CMK (cell line): ENCODE measurements around the gene LHX2.
A peak's percentile ranks its signal among the peaks of the same experiment; 100 is the strongest.

Experiments used
- DNase-seq: peaks from one replicate; pipeline ENCODE4 v3.0.0-alpha.2; 2010; ENCODE audit warnings: low read depth

Gene LHX2

DNA sequence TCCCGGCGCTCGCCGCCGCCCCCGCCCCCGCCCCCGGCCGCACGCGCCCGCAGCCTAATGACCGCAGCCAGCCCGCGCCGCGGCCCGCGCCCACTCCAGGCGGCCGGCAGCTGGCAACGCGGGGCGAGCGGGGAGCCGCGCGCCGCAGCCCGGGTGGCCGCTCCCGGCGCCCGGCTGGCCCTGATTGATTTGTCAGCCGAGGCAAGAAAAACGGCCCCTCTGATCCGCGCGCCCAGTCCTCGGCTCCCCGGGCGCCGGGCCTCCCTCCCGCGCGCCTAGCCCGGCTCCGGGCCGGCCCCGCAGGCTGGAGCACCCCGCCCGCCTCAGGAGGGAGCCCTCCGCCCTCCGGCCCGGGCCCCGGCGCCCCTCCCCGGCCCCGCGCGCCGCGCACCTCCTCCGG, 11.9 kb upstream of the LHX2 start:
- no peak for DNase-seq

DNA sequence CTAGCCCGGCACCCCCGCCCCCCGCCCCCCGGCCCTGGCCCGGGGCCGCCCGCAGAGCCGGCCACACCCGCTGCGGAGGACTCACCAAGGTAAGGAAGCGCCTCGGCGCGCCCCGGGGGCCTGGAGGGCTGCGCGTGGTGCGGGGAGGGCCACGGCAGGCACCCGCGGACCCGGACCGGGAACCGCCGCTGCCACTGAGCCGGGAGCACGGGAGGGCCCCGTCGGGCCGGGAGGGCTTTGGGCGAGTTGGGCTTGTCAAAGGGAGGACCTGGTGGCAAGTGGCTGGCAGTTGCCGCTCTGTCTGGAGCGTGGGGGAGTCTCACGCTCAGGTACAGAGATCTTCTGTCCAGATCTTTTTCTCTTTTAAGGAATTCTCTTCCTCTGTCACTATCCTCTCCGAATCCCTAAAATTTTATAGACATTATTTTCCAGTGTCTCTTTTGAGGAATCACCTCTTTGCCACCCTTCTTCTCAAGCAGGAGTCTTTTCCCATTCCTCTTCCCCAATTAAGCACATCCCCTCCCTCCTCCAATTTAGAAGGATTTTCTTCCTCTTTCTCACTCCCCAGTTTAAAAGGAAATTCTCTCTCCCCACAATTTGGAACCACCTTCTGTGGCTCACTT, 11.3 kb upstream of the LHX2 start:
- DNase-seq, result no peak

DNA sequence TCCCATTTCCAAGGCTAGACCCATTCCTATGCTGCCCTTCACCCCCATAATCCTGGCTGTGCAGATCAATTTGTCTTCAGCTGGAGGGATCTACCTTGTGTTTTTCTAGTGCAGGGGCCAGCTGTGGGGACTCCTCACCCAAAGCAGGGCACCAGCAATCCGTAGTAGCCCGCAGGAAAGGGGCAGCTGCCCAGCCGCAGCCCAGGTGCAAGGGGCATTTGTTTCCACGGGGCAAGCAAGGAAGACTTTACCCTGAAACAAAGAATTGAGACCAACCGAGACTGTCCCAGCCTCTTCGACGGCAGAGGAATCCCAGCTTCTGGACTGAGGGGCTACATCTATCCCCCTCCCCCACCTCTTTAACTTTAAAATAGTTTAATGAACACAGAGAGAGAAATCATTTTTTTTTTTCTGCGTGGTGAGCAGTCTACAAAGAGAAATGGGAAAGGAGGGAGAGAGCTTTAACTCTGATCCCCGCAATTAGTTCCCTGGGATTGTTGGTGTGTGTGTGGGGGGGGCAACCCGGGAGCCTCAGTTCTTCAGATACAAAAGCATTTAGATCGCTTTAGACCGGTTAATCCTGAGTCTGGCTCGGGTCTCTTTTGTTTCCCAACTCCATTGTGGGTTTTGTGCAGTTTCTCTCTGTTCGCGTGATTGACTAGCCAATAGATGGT, 10.6 kb upstream of the LHX2 start:
- DNase-seq, result no peak

DNA sequence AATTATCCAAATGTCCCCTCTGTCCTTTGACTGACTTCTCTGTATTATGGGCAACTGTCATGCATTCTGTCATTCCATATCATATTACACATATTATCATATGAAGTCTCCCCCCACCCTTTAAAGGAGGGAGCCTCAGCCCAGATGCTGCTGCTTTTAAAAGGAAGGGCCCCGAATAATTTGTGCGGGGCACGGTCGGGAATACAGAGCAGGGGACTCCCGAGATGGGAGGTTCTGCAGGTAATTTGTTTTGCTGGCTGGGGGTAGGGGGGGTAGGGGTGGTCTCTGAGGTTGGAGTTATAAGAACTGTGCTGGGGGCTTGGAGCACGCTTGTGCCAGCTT, 10.1 kb upstream of the LHX2 start:
- no peak for DNase-seq

DNA sequence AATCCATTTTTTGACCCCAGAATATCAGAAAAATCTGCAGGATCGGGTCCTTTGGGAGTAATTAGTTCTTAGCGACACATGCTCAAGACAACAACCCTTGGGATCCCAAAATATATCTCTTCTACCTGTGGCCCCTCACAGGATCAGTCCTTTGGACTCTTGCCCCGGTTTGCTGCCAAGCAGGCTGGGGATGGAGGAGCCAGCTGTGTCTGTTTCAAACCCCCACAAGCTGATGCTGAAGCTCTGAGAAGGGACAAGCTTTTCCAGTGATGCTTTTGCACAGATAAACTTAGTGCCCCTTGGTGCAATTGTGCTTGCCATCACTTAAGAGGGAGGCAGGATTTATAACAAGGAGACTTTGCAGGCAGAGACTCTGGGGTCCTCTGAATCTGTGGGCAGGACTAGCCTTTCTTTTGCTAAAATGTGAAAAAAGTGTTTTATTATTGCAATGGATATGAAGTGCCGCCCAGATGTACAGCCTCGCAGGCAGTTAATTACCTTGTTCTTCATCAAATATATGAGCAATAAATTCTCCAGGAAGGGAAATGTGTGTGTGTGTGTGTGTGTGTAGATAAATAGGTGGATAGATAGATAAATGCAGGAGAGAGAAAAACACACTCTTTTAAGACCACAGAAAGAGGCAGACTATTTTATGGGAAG, 9.6 kb upstream of the LHX2 start:
- DNase-seq, result no peak

DNA sequence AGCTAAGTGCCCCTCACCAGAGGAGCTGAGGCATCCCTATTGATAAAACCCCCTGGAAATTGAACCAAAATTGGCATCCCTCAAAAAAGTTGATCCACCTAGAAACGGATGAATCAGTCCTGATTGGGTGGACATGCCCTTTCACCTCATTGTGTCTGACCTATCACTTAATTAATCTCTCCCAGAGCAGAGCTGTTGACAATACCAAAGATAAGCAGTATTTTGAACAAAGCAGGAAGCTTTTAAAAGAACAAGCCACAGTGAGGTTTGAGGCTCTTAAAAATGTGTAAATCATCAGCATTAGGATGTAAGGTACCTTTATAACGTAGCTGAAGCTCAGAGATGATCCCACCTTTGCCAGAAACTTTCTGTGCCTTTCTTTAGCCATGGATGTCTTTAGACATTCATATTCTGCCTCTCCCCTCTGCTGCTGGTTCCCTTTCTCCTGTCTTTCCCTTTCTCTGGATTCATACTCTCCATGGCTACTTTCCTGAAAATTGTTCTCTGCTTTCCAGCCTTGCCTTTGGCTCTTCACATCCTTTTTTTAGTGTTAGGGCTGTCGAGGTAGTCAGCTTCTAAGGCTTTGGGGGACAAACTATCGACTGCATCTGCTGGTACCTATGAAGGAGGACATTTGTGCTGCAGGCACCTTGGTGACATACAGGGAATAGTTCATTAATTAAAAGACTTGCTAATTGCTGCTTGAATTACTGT, 7.8 kb upstream of the LHX2 start:
- no peak for DNase-seq

DNA sequence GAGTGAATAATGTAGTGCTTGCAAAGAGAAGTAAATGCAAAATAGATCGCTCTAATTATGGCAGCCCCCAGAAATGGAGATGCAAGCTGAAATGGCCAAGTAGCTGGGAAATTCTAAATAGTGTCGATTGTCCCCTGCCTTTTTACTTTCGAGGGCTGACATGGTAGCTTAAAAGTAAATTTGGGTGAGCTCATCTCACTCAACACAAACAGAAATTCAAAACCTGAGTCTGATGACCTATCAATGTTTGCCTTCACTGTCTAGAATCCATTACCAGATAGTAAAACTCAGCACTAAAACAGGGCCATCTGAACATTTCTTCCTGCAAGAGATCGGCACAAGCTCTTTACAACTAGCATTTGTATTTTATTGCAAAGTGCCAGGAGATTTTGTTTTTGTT, 7.0 kb upstream of the LHX2 start:
- no peak for DNase-seq

DNA sequence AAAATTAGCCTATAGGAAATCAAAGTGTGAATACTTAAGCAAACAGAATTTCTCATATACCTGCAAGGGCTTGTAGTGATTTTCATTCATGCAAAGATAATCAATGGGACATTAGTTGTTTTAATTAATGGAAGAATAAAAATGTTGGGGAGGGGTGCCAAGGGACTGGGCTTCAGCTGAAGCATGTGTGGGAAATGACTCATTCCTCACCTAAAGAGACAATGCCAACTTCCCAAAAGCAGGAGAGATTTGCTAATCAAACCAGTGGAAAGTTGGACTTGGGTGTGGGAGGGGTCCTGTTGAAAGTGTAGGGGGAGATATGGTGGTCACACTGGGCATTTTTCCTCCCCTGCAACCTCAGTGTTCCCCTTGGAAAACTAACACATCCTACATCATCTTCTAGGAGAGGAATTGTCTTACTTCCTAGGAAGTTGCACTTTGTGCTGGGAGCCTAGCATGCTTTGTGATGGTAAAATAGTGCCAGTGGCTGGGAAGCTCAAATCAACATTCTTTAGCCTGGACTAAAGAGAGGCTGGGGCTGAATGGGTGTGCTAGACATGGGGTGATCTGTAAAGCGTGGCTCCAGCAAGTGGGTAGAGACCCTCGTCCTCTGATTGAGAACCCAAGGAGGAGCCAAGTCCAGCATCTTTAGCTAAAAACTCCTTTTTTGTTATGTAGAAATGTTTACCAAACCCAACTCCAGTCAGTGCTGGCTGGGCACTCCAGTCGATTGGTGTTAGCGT, 6.4 kb upstream of the LHX2 start:
- no peak for DNase-seq

DNA sequence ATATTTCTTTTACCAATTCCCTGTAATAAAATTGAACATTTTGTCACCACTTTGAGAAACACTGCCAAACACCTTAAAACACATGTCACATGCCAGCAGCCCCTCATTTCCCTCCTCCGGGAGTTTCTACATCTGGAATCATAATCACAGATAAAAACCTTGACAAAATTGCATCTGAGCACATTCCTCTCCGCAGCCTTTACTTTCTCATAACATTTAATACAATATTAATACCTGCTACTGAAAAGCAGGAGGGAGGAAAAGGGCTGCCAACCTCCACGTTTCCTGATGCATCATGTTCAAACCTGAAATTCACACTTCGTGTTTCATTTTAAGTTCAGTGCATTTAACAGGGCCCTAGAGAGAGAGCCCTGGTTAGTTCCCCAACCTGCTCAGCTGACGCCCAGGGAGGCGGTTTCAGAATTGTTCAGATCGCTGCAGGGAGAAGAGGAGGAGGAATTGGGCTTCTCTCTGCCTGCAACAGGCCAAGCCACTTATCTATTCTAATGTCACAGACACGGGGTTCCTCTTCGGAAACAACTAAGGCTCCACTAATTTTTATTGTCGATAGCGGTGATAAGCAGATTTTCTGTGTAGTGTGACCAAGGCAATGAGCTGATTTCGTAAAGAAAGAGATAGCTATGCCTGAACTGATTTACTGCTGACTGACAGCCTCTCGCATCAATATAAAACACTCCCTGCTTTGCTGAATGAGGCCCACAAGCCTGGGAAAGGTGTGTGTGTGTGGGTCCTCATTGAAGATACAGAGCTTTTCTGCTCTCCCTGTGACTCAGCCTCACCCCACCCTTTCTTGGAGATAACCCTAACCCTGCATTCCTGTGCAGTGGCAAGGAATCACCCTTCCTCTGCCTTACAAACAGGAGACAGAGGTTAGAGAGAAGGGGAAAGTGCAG, 4.9 kb upstream of the LHX2 start:
- DNase-seq, result peak; percentile 53

DNA sequence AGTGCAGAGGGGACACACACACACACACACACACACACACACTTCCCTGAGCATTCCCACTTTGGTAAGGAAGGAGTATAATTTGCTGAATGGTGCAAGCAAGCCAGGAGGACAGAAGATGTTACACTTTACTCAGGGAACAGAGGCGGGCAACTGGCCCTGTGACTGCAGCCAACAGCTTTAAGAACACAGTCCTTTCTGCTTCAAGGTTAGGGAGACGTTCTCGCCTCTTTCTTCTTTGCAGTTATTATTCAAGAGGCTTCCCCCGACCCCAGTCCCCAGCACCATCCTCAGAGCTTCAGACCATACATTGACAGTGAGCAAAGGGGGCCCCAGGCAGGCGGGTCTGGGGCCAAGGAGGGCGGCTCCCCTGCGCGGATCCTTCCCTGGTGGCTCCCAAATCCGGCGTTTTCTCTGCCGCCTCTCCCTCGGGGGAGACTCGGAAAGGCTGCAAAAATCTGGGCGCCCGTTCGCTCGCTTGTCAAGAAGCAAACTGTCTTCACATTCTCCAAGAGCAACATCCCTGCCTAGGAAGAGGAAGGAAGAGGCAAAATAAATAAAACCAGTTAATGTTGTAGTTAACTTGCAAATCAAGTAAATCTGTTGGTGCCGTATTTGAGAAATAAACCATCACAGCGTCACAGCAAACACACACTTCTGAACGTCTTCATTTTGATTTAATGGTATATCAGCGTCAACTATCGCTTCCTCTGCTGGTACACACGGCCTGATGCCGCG, 3.8 kb upstream of the LHX2 start:
- DNase-seq, result no peak

DNA sequence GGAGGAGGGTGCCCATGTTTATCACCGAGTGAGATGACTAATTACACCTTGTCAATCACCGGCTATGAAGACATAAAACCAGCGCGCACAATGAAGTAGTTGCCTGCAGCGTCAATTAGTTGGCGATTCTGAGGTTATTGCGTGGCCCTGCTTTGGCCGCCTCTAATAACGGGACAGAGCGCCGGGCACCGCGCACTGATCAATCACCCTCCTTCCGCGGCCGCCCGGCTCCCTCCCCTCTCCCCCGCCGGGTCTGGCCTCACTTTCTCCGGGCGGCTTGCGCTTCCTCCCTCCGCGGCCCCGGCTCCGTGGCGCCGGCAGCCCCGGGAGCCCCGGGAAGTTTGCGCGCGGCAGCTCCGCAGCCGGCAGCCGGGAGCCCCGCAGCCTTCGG, 3.3 kb upstream of the LHX2 start:
- no peak for DNase-seq

DNA sequence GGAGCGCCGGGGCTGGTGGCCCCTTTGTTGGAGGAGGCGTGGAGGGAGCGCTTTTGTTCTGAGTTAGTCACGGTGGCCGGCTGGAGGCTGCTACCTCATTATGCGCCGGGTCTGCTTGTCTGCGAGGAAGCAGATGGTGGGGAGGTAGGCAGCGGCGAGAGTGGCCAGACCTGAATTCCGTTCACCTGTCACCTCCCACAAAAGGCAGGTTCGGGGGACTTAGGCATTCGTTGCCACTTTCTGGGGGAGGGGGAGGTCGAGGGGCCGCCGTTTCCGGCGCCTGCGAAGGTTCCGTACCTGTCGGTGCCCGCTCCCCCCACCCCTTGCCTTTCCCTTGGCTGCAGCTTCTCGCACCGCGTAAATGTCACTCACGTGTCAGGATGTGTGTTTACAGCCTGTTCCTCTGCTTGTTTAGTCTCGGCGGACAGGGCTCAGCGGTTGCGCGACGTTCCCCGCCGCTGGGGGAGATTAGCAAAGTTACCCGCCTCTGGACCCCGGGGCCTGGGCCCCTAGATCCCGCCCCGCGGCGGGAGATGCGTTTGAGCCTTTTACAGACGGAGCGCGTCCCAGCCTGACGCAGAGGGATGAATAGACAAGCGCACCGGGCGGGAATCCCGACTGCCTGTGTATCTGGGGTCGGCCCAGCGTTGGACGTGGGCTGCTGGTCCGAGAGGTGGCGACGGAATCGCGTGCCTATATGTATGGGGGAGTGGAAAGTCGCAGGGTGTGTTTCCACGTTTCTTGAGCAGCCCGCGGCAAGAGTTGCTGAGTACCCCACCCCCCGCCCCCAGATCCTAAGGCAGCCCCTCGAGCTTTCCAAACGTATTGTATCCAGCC, 2.7 kb upstream of the LHX2 start:
- DNase-seq, result no peak

DNA sequence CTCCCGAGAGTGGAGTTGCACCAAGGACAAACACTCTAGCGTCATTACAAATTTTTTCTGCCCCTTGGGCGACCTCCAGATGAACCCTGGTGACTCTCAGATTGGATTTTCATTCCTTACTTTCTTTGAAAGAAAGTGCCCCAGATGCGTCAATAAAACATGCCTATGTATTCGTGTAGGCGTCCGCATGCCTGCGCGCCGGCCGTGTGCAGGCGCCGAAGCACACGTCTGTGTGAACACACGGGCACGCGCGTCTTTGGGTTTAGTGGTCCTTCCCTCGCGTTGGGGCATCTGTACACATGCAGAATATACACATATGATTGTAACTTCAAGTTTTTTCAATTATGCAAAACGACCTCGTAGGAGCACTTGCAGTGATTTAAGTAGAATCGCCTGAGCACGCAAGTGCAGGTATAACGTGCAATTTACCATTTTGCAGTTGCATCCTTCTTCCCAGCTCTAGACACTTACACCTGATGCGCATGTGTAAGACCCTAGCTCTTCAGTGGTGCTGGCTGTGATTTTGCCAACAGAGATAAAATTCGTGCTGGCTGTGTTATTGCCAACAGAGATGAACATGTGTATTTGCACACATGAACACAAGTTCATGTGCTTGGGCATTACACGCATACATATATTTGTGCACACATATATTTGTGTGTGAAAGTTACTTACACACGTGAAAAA, 1.9 kb upstream of the LHX2 start:
- no peak for DNase-seq

DNA sequence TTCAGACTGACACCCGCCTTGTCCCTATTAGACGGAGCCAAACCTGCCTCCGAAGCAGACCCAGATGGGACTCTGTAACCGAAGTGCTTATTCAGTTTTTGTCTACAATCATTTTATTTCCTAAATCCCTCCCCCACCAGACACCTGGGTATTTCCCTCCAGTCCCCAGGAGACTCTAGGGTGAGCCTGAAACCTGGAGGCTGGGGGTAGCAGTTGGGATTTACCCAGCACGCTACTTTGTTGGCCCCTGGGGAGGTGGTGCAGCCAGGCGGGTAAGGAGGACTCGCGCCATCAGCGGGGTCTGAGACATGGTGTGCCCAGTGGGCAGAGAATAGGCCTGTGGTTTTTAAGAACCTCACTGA, 1.3 kb upstream of the LHX2 start:
- no peak for DNase-seq

DNA sequence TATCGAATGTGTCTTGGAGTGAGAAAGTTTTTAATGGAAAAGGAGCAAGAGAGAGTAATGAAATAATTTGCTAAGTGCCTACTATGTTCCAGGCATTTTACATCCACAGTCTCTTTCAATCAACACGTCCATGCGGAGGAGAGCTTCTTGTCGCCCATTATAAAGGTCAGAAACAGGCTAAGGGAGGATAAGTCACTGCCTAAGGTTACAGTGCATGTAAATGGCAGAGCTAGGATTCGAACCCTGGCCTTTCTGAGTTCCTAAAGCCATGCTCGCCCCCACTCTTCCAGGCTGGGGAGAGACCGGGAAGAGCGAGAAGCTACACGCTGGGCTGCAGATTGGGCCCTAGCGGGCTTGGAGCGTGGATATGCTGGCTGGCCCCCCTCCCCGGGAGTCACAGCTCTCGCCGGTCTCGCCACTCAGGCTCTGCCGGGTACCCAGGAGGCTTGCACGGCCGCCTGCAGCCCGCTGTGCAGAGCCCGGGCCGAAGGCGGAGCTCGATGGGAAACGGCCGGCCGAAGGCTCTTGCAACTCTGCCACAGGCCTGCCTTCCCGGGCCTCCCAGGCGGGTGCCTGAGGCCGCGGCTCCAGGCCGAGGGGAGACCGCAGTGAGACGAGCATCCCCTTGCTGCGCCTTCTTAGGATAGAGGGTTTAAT, 775 bp upstream of the LHX2 start:
- DNase-seq, result no peak

DNA sequence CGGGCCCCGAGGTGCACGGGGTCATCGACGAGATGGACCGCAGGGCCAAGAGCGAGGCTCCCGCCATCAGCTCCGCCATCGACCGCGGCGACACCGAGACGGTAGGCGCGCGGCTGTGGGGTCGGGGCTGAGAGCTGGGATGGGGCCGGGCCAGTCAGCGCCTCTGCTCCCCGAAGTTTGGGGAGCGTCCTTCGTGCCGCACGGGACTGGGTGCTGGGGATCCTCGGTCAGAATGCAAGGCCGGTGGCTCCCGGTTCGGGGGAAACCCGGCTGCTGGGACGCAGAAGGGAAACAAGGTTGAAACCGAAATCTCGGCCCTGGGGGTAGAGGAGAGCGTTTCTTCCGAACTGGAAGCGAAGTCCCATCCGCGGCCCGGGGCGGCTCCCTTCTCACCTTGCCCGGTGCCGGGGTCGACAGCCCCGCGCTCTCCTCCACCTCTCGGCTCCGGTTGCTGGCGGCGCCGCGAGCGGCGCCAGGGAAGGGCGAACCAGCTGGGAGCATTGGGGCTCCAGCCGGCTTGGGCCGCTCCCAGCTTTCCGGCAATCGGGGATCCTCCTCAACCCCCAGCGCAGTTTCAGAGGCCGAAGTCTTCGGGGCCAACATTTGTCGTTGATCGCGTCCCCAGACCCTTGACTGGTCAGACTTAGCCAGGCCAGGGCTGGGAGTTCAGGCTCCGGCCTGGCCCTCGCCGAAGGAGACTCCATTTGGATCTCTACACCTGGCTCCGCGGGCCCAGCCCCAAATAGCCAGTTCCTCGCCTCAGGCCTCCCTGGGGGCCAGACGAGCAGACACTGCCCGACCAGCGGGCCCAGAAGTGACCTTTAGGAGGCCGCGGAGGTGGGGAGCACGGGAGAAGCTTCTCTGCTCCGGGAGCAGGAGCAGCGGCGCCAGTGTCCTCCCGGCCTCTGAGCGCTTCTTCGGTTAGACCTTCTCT, 1.1 kb downstream of the LHX2 start:
- no peak for DNase-seq
